ENCODE results near the gene GSTP1.

DNA sequence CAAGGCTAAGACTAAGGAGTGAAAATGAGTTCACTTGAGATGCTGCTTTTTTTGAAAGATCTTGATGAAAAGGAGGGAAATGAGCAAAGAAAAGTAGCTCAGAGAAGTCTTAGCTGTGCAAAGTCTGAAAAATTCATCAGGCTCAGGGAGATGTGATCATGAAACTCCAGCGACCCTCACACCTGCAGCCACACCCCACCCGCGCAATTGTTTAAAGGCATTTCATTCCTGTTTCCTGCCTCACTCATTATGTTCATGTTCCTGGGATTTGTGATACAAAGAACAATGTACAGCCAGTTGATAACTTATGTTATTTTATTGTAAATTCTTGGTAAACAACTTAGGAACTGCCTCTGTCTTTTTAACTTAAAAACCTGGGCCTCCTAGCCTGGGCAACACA is 8.7 kb upstream of the GSTP1 start:
- TF ChIP-seq POLR2A (IDR thresholded peaks at IDR 0.05; ENCODE audit: low read length) (no peak), GATA1 (IDR thresholded peaks at IDR 0.05; ENCODE audit: low read depth, low read length) (no peak)

Measured in erythroblast (primary cell).